H1 (cell line): ENCODE data around the gene ZNF587B. TPM values are rescaled to one million over a fixed set of nuclear protein-coding genes. Genes with fewer than 3 reads are reported as not detected.

Source experiments
- BCL11A ChIP-seq, 2 experiments: IDR thresholded peaks; one replicate each; pipeline ENCODE4 v1.6.1; 2011; ENCODE audit warnings: low read depth in 2 of 2, low read length in 2 of 2, mild to moderate bottlenecking in 2 of 2
- EGR1 ChIP-seq: IDR thresholded peaks from 2 replicates; pipeline ENCODE4 v1.6.1; 2011; ENCODE audit warnings: low read depth, low read length, borderline replicate concordance
- HDAC6 ChIP-seq: IDR thresholded peaks from one replicate; pipeline ENCODE4 v1.7.1; 2012; ENCODE audit warnings: low read depth, mild to moderate bottlenecking, inconsistent platforms, low read length, moderate library complexity
- NRF1 ChIP-seq: IDR thresholded peaks from 2 replicates; pipeline ENCODE4 v1.6.1; 2011; ENCODE audit warnings: mild to moderate bottlenecking, low read depth, low read length, improper control_type of control experiment
- PHF8 ChIP-seq: fragments of 200-600 bp; sonication (generic); conservative IDR thresholded peaks from 2 replicates; pipeline ENCODE4 v1.7.1; 2012; ENCODE audit warnings: low read depth, mild to moderate bottlenecking, inconsistent platforms, low read length, moderate library complexity
- RAD21 ChIP-seq, 2 experiments: IDR thresholded peaks in 1 of 2; conservative IDR thresholded peaks in 1 of 2; 2 replicates each; pipeline ENCODE4 v1.6.1; 2011; ENCODE audit warnings: low read depth in 2 of 2, low read length in 2 of 2, improper control_type of control experiment in 1 of 2, inconsistent platforms in 1 of 2, mild to moderate bottlenecking in 1 of 2, moderate library complexity in 1 of 2
- RFX5 ChIP-seq: IDR thresholded peaks from 2 replicates; pipeline ENCODE4 v1.6.1; 2011; ENCODE audit warnings: low read depth, low read length, improper control_type of control experiment, borderline replicate concordance
- SP4 ChIP-seq: IDR thresholded peaks from 2 replicates; pipeline ENCODE4 v1.6.1; 2012; ENCODE audit warnings: low read length, inconsistent platforms
- polyA plus RNA-seq, 7 experiments: library from polyadenylated mRNA; depleted of rRNA in 3 of 7; stranded (reverse) in 5 of 7; unstranded in 2 of 7; fragments of >200 nt in 5 of 7; fragments of 200-250 nt in 2 of 7; gene quantifications; 1 replicate in 5 of 7; 2 replicates in 1 of 7; 4 replicates in 1 of 7; pipeline versions ENCODE4 v1.2.1 to v1.2.3, GENCODE V29; 2011 to 2013; ENCODE audit warnings: missing spikeins in 2 of 7, mixed read lengths in 2 of 7
- total RNA-seq: library from RNA; stranded (reverse); fragmentation: NEBNext Ultra II Directional; extraction: Animal tissue kit (Norgen Biotek cat#: 25700); gene quantifications from 2 replicates; pipeline ENCODE4 v1.2.1, GENCODE V29; 2021

The ZNF587B gene
- total and polyA plus RNA-seq, 2 of the 8 experiments (the other 6 are each of a cell fraction or from before 2014, with no cell fraction given) = 13.8 to 60.1 TPM

DNA sequence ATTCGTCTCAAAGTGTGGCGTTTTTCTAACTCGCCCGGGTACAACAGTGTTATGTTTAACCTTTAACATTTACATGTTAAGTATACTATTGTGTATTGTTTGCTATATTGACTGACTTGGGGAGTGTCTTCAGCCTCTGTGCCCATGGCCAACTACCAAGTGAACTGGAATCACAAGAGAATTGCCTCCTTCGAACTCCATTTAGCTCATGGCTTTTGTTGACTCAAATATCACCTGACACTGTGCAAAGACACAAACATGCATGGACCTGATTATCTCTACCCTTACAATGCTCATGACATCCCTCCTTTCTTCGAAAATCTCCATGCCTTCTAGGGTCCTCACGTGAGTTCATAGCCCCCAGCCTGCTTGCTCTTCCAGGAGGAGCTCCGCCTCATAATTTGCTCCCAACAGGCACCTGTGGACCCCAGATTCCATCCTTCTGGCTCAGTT is 58.0 kb downstream of the ZNF587B start (continued):
- no peak for TF ChIP-seq BCL11A (IDR thresholded peaks at IDR 0.05; ENCODE audit: low read depth in 2 of 2, low read length in 2 of 2)
- TF ChIP-seq HDAC6 = no peak
- TF ChIP-seq PHF8 = no peak
- TF ChIP-seq RFX5 = no peak
- no peak for TF ChIP-seq RAD21 (IDR thresholded peaks at IDR 0.05 in 1 of 2, conservative IDR thresholded peaks at IDR 0.05 in 1 of 2; ENCODE audit: low read depth in 2 of 2, low read length in 2 of 2)
- TF ChIP-seq SP4 = no peak
- TF ChIP-seq EGR1 = no peak
- TF ChIP-seq NRF1 = no peak
